Jurkat, Clone E6-1 (cell line): Measurements from ENCODE around the gene FUBP3.
"Not testable (repeated sequence)": the region's sequence is repeated elsewhere in the genome, so short reads cannot be mapped to it uniquely, and the experiment has no call there.

Experiments
- DNase-seq: peaks from one replicate; pipeline ENCODE4 v3.0.0-alpha.2; 2011; ENCODE audit warnings: low read depth, low spot score
- H3K4me3 ChIP-seq: 2 replicates; pipeline ENCODE4 v1.5.1; 2011; ENCODE audit warnings: mild to moderate bottlenecking, low read length, control low read depth, moderate library complexity

The FUBP3 gene

DNA sequence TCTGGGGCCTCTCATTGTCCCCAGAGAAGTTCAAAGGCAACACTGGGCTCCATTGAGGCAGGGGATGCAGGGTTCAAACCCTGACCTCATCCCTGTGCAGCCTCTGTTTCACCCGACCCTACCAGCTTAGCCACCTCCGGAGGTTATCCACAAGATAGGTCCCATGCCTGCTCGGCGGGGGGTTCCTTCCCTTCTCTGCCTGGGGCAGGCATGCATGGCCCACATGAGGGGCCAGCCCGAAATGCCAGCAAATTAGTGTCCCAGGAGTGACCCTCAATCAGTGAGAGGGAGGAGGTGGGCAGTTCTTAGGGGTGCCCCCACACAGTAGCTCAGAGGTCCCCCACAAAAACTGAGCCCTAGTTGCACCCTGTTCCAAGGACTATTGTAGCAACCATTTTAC, 24.8 kb upstream of the FUBP3 start:
- no peak for DNase-seq
- H3K4me3 ChIP-seq: no peak overlapping the region

DNA sequence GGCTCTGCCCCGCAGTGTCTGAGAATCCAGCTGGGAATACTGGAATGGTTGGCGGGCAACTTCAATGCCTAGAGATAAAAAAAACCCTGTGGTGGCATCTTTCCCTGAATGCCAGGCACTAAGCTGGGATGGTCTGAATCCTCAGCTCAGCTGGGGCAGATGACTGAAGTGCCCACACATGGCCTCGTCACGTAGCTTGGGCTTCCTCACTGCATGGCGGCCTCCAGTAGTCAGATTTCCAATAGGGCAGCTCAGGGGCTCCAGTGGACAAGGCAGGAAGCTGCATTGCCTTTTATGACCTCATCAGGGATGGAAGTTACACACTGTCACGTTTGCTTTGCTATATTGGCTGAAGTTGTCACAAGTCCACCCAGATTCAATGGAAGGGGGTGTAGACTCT, 24.3 kb upstream of the FUBP3 start:
- no peak overlapping the region for H3K4me3 ChIP-seq
- DNase-seq: no peak

DNA sequence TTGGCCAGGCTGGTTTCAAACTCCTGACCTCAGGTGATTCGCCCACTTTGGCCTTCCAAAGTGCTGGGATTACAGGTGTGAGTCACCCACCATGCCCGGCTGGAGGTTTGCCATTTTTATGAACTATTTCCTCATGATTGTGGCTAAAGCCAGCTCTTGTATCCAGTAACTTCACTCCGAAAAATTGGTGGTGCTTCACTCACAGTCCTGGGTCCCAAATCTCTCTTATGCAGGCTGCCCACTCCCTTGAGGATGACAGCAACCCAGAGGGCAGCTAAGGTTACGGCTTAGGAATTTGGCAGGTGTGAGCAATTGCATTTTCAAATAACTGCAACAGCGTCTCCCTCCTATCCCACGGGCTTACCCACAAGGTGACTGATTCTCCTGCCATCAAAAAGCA, 23.4 kb upstream of the FUBP3 start:
- no peak overlapping the region for H3K4me3 ChIP-seq
- no peak for DNase-seq

DNA sequence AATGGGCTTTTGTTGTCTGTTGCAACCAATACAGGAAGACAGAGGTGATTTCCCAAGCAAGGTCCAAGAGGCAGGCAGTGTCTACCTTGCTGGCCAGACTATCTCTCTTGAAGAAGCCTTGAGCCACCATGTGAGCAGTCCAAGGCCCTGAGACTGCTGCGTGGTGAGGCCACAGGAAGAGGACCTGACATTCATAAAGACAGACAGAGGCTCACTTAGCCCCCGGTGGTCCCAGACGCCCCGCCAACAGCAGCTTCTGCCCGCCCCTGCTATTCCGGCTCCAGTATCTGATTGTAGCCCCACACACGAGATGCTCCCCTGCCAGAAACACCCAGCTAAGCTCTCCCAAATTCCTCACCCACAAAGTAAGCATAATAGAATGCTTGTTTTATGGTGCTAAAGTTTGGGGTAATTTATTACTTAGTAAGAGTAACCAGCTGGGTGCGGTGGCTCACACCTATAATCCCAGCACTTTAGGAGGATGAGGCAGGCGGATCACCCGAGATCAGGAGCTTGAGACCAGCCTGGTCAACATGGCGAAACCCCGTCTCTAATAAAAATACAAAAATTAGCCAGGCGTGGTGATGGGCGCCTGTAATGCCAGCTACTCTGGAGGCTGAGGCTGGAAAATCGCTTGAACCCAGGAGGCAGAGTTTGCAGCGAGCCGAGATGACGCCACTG, 22.8 kb upstream of the FUBP3 start:
- H3K4me3 ChIP-seq: no peak overlapping the region
- DNase-seq: no peak

DNA sequence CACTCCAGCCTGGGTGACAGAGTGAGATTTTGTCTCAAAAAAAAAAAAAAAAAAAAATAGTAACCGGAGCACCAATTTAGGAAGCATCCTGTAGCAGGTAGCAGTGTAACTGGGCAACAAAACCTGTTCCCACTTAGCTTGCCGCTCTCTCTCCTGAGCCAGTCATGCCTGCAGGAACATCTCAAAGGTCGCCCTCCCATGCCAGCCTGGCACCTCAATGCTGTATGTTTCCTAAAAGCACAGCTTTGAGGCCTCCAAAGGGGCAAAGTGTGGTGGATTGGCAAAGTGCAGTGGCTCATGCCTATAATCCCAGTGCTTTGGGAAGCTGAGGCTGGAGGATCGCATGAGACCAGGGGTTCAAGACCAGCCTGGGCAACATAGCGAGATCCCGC, 22.3 kb upstream of the FUBP3 start:
- no peak for DNase-seq
- H3K4me3 ChIP-seq: no peak overlapping the region

DNA sequence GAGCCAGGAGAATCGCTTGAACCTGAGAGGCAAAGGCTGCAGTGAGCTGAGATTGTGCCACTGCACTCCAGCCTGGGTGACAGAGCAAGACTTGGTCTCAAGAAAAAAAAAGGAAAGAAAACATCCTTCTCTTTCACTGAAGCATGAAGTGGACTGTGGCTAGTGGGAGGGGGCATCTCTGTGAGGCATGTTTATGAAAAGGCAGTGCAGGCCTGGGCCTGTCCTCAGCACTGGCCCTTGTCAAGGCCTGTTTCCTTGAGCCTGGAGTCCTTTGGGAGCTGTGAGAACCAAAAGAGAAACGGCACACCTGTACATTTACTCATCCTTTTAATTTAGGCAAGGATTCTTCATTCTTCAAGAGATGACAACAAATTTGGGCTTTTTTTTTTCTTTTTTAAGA, 18.3 kb upstream of the FUBP3 start:
- DNase-seq: no peak

DNA sequence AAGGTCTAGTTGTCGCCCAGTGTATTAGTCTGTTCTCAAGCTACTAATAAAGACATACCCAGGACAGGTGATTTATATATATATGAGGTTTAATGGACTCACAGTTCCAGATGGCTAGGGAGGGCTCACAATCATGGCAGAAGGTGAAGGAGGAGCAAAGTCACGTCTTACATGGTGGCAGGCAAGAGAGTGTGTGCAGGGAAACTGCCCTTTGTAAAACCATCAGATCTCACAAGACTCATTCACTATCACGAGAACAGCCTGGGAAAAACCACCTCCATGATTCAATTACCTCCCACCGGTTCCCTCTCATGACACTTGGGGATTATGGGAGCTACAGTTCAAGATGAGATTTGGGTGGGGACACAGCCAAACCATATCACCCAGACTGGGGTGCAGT, 16.9 kb upstream of the FUBP3 start:
- H3K4me3 ChIP-seq, DNase-seq: not testable (repeated sequence)

More for the DNA sequence above, 18.3 kb upstream of the FUBP3 start:
- no peak overlapping the region for H3K4me3 ChIP-seq

DNA sequence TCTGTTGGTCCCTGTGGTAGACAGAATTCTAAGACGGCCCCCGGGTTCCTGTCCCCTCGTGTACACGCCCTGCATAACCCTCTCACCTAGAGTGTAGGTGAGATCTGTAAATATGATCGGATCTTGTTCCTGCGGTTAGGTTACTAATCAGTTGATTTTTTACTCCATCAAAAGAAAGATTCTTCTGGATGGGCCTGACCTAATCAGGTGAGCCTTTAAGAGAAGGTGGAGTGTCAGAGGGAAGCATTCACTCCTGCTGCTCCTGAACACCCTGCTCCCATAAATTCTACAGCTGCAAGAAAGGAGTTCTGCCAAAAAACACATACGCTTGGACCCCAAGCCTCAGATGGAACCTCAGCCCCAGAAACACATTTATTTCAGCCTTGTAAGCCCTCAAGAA, 15.6 kb upstream of the FUBP3 start:
- no peak overlapping the region for H3K4me3 ChIP-seq
- no peak for DNase-seq

DNA sequence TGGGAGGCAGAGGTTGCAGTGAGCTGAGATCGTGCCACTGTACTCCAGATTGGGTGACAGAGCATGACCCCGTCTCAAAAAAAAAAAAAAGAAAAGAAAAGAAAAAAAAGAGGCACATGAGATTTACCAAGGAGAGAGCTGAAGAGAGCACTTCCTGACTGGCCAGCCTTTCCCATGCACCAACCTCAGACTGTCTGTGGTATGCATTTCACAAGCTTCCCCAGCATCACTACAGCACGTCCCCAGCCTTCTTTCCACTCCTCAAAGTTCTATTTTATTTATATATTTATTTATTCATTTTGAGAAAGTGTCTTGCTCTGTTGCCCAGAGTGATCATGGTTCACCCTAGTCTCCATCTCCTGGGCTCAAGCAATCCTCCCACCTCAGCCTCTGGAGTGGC, 13.6 kb upstream of the FUBP3 start:
- H3K4me3 ChIP-seq: no peak overlapping the region

DNA sequence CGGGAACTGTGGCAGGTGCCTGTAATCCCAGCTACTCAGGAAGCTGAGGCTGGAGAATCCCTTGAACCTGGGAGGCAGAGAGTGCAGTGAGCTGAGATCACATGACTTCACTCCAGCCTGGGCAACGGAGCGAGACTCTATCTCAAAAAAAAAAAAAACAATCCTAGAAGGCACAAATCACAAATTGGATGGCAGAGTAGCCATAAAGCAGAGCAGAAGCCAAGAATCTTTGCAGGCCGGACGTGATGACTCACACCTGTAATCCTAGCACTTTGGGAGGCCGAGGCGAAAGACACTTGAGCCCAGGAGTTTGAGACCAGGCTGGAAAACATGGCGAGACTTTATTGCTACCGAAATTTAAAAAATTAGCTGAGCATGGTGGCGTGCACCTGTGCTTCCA, 9.2 kb upstream of the FUBP3 start:
- H3K4me3 ChIP-seq: no peak overlapping the region
- DNase-seq: no peak

More for the DNA sequence above, 13.6 kb upstream of the FUBP3 start:
- DNase-seq: no peak

DNA sequence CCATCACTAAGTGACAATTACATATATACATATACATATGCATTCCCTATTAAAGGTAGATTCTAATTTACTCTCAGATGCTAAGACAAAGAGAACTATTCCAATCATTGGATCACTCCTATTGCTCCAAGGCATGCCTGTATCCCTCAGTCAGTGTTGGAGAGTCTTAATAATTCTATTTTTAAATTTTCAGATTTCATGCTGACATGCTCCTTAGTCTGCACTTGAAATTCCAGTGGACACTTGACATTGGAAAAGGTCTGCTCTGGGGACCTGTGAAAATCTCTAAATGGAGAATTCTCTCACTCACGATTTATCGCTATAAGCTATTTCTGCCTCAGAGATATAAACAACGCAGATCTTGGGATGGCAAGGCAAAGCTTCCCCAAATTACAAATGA, 3.9 kb upstream of the FUBP3 start:
- no peak for DNase-seq
- no peak overlapping the region for H3K4me3 ChIP-seq

DNA sequence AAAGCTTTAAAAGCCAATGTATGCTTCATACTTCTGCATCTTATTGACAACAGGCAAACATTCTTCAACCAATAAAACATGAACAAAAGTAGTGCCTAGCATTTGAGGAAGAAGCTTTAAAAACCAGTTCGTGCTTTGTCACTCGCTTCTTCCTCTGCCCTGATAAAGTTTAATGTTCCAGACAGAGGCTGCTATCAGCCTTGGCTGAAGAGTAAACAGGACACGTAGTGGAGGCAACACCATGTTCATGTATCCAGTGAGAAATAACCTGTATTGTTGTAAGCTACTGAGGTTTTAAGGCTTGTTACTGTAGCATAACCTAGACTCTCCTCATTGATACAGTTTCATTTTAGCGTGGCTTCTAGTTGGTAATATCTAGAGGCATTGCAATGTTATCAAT, 3.2 kb upstream of the FUBP3 start:
- no peak overlapping the region for H3K4me3 ChIP-seq
- no peak for DNase-seq

DNA sequence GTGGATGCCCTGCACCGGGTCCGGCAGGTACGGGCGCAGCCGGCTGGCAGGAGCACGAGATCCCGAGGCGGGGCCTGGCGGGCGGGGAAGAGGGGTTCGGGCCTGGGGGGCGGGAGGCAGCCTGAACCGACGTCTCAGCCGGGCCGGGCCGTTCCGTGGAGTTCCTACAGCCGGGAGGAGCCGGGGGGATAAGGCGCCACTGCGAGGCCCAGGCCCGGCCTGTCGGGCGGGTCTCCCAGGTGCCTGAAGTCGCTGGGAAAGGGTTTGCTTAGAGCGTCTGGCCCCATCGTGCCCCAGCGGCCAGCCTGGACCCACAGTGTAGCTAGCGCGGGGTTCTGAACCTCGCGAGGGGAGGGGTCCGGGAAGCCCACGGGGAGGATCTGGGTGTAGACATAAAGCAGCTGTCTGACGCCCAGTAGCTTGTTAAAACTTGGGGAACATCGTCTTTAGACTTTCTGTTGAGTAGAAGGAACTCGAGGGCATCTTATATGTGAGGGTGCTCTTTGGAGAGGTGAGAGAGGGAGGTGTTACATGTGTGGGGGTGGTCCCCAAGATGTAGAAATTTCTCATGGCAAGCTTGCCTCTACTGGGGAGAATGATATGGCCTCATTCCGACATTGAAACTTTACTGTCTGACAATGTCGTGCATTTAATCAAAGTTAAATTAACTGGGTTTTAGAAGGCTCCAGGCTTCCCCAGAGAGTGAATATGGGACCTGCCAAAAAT, 524 bp downstream of the FUBP3 start:
- H3K4me3 ChIP-seq: peak overlapping the region; percentile 95
- DNase-seq: no peak

DNA sequence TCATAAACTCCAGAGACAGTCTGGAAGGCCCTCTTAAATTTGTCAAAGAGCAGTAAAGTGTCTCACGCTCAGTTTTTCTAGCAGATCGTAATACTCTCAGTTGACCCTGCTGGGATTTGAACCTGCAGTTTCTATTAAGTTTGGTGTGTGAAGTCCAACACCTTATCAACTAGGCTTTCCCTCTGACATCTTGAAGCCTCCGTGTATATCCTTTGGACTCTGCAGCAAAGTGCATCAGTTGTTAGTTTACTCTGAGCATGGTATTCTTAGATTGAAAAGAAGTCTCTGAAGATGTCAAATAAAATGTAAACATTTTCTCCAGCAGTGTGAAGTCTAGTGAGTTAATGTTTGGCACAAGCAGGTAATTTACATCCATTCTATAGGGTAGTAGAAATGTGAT, 2.4 kb downstream of the FUBP3 start:
- no peak overlapping the region for H3K4me3 ChIP-seq

DNA sequence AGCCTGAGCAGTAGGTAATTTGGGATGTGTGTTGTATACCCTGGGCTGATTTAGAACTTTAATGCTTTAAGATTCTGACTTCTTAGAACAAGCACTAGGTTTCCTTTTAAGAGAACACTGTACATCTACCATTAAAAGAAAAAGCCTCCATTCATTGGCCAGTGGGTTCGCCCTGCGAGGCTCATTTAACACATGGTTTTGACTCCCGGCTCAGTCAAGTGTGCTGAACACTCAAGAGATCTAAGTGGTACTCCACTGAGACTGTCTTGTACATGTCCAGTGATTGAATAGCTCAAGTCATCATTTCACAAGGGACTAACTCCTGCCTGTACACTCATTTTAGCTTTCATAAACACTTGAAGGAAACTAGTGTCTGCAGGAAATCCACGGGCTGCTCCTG, 3.9 kb downstream of the FUBP3 start:
- H3K4me3 ChIP-seq: no peak overlapping the region
- no peak for DNase-seq

More for the DNA sequence above, 2.4 kb downstream of the FUBP3 start:
- no peak for DNase-seq

DNA sequence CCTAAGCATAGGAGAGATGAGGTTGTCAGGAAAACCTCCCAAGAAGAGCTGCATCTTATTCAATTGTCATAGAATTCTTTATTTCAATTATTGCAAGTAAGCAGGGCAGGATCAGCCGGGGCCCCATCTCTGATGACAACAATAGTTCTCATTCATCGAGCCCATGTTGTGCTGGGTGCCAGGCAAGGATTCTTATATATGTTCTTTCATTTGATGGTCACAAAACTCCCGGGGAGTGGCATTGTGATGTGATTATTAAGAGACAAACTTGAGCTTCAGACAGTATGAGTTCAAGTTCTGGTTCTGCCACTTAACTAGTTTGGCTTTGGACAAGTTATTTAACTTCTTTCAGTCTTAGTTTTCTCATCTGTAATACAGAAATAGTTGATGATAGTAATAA, 8.5 kb downstream of the FUBP3 start:
- H3K4me3 ChIP-seq: no peak overlapping the region
- DNase-seq: no peak

DNA sequence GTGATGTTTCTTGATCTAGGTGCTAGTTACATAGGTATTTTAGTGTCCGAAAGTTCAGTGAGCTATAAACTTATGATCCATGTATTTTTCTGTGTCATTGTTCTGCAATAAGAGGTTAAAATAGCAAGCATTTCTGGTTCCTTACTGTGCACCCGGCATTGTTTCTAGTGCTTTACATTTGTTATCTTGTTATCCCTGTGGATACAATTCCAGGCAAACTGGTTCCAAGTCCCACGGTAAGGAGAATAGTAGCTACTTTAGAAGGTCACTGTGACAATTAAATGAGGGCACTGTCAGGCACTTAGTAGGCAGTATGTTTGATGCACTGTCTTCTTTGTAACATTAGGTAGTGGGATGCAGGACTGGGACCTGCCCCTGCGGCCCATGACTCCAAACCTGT, 9.0 kb downstream of the FUBP3 start:
- no peak for DNase-seq
- H3K4me3 ChIP-seq: no peak overlapping the region

DNA sequence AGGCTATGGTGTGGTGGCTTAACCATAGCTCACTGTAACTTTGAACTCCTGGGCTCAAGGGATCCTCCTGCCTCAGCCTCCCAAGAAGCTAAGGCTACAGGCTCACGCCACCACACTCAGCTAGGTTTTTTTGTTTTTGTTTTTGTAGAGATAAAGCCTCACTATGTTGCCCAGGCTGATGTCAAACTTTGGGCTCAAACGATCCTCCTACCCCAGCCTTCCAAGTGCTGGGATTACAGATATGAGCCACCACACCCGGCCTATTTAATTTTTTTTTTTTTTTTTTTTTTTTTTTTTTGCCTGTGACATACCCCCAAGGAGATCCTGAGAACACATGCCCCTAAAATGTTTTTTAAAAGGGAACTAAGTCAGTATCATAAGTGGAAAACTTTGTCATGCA, 10.4 kb downstream of the FUBP3 start:
- DNase-seq: no peak
- H3K4me3 ChIP-seq: no peak overlapping the region

DNA sequence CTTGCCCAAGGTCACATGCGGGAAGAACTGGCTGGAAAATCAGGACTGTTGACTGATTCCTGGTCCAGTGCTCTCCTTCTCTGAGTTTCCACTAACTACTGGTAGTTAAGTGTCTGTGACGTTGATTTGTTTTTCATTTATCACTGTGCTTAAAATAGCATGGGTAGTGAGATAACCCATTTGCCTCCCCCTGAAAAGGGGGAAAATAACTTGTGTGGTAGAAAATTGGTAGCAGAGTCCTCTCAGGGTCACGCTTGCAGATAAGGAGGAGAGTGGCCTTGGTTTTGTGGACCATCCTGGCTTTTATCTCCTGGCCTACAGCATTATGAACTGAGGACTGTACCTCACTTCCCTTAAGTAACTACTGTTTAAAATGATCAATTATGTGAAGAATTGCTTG, 10.9 kb downstream of the FUBP3 start:
- no peak for DNase-seq

DNA sequence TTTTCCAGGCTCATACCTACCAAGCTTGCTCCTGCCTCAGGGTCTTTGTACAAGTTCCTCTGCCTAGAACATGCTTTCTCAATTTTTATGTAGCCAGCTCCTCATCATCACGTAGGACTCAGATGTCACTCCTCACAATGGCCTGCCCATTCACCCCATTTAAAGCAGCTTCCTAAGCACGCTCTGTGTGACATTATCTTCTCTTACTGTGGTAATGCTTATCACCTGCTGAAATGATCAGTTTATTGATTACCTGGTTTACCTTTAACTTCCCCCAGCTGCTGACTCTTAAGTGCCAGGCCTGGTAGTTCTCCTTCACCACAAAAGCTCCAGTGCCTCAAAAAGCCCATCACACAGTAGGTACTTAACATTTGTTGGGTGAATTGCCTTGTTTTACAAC, 13.6 kb downstream of the FUBP3 start:
- H3K4me3 ChIP-seq: no peak overlapping the region
- DNase-seq: no peak

More for the DNA sequence above, 10.9 kb downstream of the FUBP3 start:
- no peak overlapping the region for H3K4me3 ChIP-seq

DNA sequence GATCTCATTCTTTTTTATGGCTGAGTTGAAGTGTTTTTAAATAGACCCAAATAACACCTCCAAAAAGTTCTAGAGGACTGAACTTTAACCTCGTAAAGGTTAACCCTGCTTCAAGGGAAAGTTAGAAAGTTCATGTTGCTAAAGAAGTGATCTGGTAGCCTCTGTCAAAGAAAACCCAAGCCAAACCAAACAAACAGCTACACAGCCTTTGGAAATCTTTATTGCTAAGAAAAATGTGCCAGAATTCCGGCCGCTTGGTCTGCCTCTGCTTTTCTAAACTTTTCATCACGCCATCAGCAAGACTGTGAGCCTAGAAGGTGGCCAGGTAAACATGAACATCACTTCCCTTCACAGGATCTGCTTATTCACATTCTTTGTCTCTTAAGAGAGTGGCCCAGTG, 17.9 kb downstream of the FUBP3 start:
- DNase-seq: no peak
- H3K4me3 ChIP-seq: no peak overlapping the region
